ENCODE results near the gene CARD14. TPM values are rescaled to one million over a fixed set of nuclear protein-coding genes. Genes with fewer than 3 reads are reported as not detected.
A peak's percentile ranks its signal among the peaks of the same experiment; 100 is the strongest.

CARD14 gene
- total and polyA plus RNA-seq, 2 of the 13 experiments (the other 11 are each of a cell fraction or from before 2014, with no cell fraction given) = 0.11 TPM; not detected in 1

GRCh38 chr17:80254396-80255251, 84.8 kb downstream of the CARD14 start (continued):
- TF ChIP-seq MTERF4 (CRISPR knock-in tag; IDR thresholded peaks at IDR 0.05) (no peak), EHMT2 (IDR thresholded peaks at IDR 0.05; ENCODE audit: borderline replicate concordance, low read depth, low read length) (no peak), ZNF709 (CRISPR knock-in tag; IDR thresholded peaks at IDR 0.05) (no peak), CEBPZ (IDR thresholded peaks at IDR 0.05; ENCODE audit: low read length) (no peak), ZNF597 (CRISPR knock-in tag; IDR thresholded peaks at IDR 0.05) (no peak), CSRNP2 (CRISPR knock-in tag; conservative IDR thresholded peaks at IDR 0.05; ENCODE audit: low read depth) (no peak), ZNF564 (CRISPR knock-in tag; IDR thresholded peaks at IDR 0.05) (no peak), GATAD2A (CRISPR knock-in tag; IDR thresholded peaks at IDR 0.05) (peak; percentile 96), RBM22 (optimal IDR thresholded peaks at IDR 0.05; ENCODE audit: low read length) (no peak), SRF (IDR thresholded peaks at IDR 0.05; ENCODE audit: low read depth, low read length) (no peak), SNAPC5 (CRISPR knock-in tag; IDR thresholded peaks at IDR 0.05; ENCODE audit: borderline replicate concordance) (no peak), RARA (CRISPR knock-in tag; IDR thresholded peaks at IDR 0.05) (peak; percentile 60), ZNF780A (CRISPR knock-in tag; IDR thresholded peaks at IDR 0.05) (0 out of 2 replicates have a peak, but pooled peaks have one; percentile 39), SOX6 (IDR thresholded peaks at IDR 0.05) (no peak), SOX6 (CRISPR knock-in tag; IDR thresholded peaks at IDR 0.05) (0 out of 2 replicates have a peak, but pooled peaks have one; percentile 13), AHR (CRISPR knock-in tag; IDR thresholded peaks at IDR 0.05) (no peak), MTF2 (CRISPR knock-in tag; IDR thresholded peaks at IDR 0.05; ENCODE audit: borderline replicate concordance) (no peak), FOSL1 (CRISPR knock-in tag; IDR thresholded peaks at IDR 0.05; ENCODE audit: borderline replicate concordance) (peak; percentile 76; the same call in 1 of the 2 replicates), ZBTB26 (CRISPR knock-in tag; IDR thresholded peaks at IDR 0.05; ENCODE audit: borderline replicate concordance) (peak; percentile 32; the same call in 1 of the 2 replicates), ZNF33A (CRISPR knock-in tag; IDR thresholded peaks at IDR 0.05; ENCODE audit: borderline replicate concordance) (no peak), TBX3 (IDR thresholded peaks at IDR 0.05; ENCODE audit: borderline replicate concordance) (no peak)
